HEK293 (cell line): ENCODE data around the gene ERICH4.

Experiments used
- GFI1B ChIP-seq: fragments of 450-650 bp; formaldehyde crosslinking; IDR thresholded peaks from 2 replicates; pipeline ENCODE4 v1.5.1; 2016; ENCODE audit warnings: missing biosample characterization, missing genetic modification characterization
- GLI2 ChIP-seq: fragments of 450-650 bp; formaldehyde crosslinking; IDR thresholded peaks from 2 replicates; pipeline ENCODE4; 2017; ENCODE audit warnings: missing biosample characterization, missing genetic modification characterization, low read depth, borderline replicate concordance
- KLF16 ChIP-seq: fragments of 450-650 bp; formaldehyde crosslinking; IDR thresholded peaks from 2 replicates; pipeline ENCODE4 v1.5.1; 2017; ENCODE audit warnings: missing biosample characterization, missing genetic modification characterization
- KLF9 ChIP-seq: fragments of 450-650 bp; formaldehyde crosslinking; IDR thresholded peaks from 2 replicates; pipeline ENCODE4 v1.5.1; 2016; ENCODE audit warnings: missing biosample characterization, missing genetic modification characterization, low read depth
- SCRT1 ChIP-seq: fragments of 450-650 bp; formaldehyde crosslinking; IDR thresholded peaks from 2 replicates; pipeline ENCODE4 v1.5.1; 2016; ENCODE audit warnings: missing biosample characterization, missing genetic modification characterization, borderline replicate concordance
- SP7 ChIP-seq: fragments of 450-650 bp; formaldehyde crosslinking; IDR thresholded peaks from 2 replicates; pipeline ENCODE4 v1.5.1; 2016; ENCODE audit warnings: missing biosample characterization, missing genetic modification characterization
- YY2 ChIP-seq: fragments of 450-650 bp; formaldehyde crosslinking; IDR thresholded peaks from 2 replicates; pipeline ENCODE4 v1.5.1; 2016; ENCODE audit warnings: missing biosample characterization, missing genetic modification characterization
- ZBTB20 ChIP-seq: fragments of 450-650 bp; formaldehyde crosslinking; IDR thresholded peaks from 2 replicates; pipeline ENCODE4 v1.5.1; 2016; ENCODE audit warnings: missing biosample characterization, missing genetic modification characterization
- ZBTB48 ChIP-seq: fragments of 450-650 bp; formaldehyde crosslinking; IDR thresholded peaks from 2 replicates; pipeline ENCODE4 v1.5.1; 2016; ENCODE audit warnings: missing biosample characterization, missing genetic modification characterization
- ZBTB7A ChIP-seq: fragments of 450-650 bp; formaldehyde crosslinking; IDR thresholded peaks from 2 replicates; pipeline ENCODE4 v1.5.1; 2016; ENCODE audit warnings: low read depth, missing biosample characterization, missing genetic modification characterization
- ZEB2 ChIP-seq: fragments of 450-650 bp; formaldehyde crosslinking; IDR thresholded peaks from 2 replicates; pipeline ENCODE4 v1.5.1; 2016; ENCODE audit warnings: missing biosample characterization, missing genetic modification characterization
- ZNF121 ChIP-seq: fragments of 450-650 bp; formaldehyde crosslinking; IDR thresholded peaks from 2 replicates; pipeline ENCODE4 v1.5.1; 2016; ENCODE audit warnings: missing biosample characterization, missing genetic modification characterization
- ZNF175 ChIP-seq: fragments of 450-650 bp; formaldehyde crosslinking; IDR thresholded peaks from 2 replicates; pipeline ENCODE4 v1.5.1; 2016; ENCODE audit warnings: missing biosample characterization, missing genetic modification characterization
- ZNF239 ChIP-seq: fragments of 450-650 bp; formaldehyde crosslinking; IDR thresholded peaks from 2 replicates; pipeline ENCODE4 v1.5.1; 2016; ENCODE audit warnings: missing biosample characterization, missing genetic modification characterization
- ZNF24 ChIP-seq: fragments of 450-650 bp; formaldehyde crosslinking; IDR thresholded peaks from 2 replicates; pipeline ENCODE4 v1.5.1; 2016; ENCODE audit warnings: missing biosample characterization, missing genetic modification characterization
- ZNF335 ChIP-seq: fragments of 450-650 bp; formaldehyde crosslinking; conservative IDR thresholded peaks from 2 replicates; pipeline ENCODE4 v1.5.1; 2016; ENCODE audit warnings: missing biosample characterization, missing genetic modification characterization
- ZNF354C ChIP-seq: fragments of 450-650 bp; formaldehyde crosslinking; IDR thresholded peaks from 2 replicates; pipeline ENCODE4 v1.5.1; 2016; ENCODE audit warnings: missing biosample characterization, missing genetic modification characterization, low read depth, borderline replicate concordance
- ZNF394 ChIP-seq: fragments of 450-650 bp; formaldehyde crosslinking; IDR thresholded peaks from 2 replicates; pipeline ENCODE4 v1.5.1; 2016; ENCODE audit warnings: missing biosample characterization, missing genetic modification characterization, mild to moderate bottlenecking, moderate library complexity, borderline replicate concordance
- ZNF629 ChIP-seq: fragments of 450-650 bp; formaldehyde crosslinking; IDR thresholded peaks from 2 replicates; pipeline ENCODE4 v1.5.1; 2017; ENCODE audit warnings: missing biosample characterization, missing genetic modification characterization
- ZNF664 ChIP-seq: fragments of 450-650 bp; formaldehyde crosslinking; IDR thresholded peaks from 2 replicates; pipeline ENCODE4 v1.5.1; 2016; ENCODE audit warnings: missing biosample characterization, missing genetic modification characterization
- ZNF76 ChIP-seq: fragments of 450-650 bp; formaldehyde crosslinking; IDR thresholded peaks from 2 replicates; pipeline ENCODE4; 2016; ENCODE audit warnings: low read depth, missing biosample characterization, missing genetic modification characterization, borderline replicate concordance
- TF ChIP-seq, protein P1 (sequence below): fragments of 450-650 bp; formaldehyde crosslinking; IDR thresholded peaks from 2 replicates; pipeline ENCODE4 v1.5.1; 2016; ENCODE audit warnings: missing biosample characterization, missing genetic modification characterization
- TF ChIP-seq, protein P2 (sequence below): fragments of 450-650 bp; IDR thresholded peaks from 2 replicates; pipeline ENCODE4 v1.5.1; 2018; ENCODE audit warnings: missing biosample characterization, mild to moderate bottlenecking, missing genetic modification characterization
- TF ChIP-seq, protein P3 (sequence below): fragments of 450-650 bp; formaldehyde crosslinking; IDR thresholded peaks from 2 replicates; pipeline ENCODE4 v1.5.1; 2016; ENCODE audit warnings: missing biosample characterization, missing genetic modification characterization
- TF ChIP-seq, protein P4 (sequence below): fragments of 450-650 bp; formaldehyde crosslinking; IDR thresholded peaks from 2 replicates; pipeline ENCODE4 v1.5.1; 2016; ENCODE audit warnings: missing biosample characterization, missing genetic modification characterization

ERICH4 gene

DNA sequence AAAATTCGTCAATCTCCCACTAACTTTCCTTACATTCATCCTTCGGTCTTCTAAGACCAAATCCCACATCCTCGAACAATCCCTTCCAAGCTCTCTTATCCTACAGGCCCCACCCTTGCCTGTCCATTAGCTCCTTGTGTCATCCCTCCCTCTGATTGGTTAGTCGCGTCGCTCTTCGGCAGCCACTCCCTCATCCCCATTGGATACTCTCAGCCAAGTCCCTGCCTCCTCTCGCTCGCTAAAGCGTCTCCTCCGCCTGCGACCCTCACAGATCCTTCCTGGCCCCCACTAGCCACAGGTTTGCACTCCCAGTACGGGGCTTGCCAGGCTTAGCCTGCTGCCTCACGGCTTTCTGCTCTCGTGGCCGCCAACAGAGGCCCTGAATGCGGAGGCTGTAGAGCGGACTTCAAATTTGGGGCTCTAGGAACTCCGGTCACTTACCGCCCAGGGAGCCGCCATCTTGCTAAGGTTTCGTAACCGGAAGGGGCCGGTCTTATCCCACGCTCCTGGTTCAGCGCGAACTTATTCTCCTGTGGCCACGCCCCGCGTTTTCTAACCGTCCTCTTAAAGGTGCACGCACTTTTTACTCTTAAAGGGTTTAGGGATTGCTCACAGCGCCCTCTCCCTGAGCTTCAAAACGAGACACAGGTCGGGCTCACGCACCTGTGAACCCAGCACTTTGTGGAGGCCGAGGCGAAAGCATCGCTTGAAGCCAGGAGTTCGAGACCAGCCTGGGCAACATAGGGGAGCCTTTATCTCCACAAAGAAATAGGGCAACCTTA is 3.3 kb upstream of the ERICH4 start, which contains the start of gene DMAC2 (continued):
- TF ChIP-seq, protein P1, sequence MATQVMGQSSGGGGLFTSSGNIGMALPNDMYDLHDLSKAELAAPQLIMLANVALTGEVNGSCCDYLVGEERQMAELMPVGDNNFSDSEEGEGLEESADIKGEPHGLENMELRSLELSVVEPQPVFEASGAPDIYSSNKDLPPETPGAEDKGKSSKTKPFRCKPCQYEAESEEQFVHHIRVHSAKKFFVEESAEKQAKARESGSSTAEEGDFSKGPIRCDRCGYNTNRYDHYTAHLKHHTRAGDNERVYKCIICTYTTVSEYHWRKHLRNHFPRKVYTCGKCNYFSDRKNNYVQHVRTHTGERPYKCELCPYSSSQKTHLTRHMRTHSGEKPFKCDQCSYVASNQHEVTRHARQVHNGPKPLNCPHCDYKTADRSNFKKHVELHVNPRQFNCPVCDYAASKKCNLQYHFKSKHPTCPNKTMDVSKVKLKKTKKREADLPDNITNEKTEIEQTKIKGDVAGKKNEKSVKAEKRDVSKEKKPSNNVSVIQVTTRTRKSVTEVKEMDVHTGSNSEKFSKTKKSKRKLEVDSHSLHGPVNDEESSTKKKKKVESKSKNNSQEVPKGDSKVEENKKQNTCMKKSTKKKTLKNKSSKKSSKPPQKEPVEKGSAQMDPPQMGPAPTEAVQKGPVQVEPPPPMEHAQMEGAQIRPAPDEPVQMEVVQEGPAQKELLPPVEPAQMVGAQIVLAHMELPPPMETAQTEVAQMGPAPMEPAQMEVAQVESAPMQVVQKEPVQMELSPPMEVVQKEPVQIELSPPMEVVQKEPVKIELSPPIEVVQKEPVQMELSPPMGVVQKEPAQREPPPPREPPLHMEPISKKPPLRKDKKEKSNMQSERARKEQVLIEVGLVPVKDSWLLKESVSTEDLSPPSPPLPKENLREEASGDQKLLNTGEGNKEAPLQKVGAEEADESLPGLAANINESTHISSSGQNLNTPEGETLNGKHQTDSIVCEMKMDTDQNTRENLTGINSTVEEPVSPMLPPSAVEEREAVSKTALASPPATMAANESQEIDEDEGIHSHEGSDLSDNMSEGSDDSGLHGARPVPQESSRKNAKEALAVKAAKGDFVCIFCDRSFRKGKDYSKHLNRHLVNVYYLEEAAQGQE (tag by site-specific recombination): no peak; the same call in 1 of the 2 replicates
- TF ChIP-seq ZBTB20 (tag by site-specific recombination) (peak; percentile 43; the same call in 1 of the 2 replicates), ZBTB7A (tag by site-specific recombination) (peak; percentile 73; the same call in 1 of the 2 replicates), KLF16 (tag by site-specific recombination) (peak; percentile 83), ZNF76 (tag by site-specific recombination) (peak; percentile 56; the same call in 1 of the 2 replicates), ZNF121 (no peak), ZNF175 (tag by site-specific recombination) (no peak), KLF9 (peak; percentile 69), ZNF629 (peak; percentile 74; the same call in 1 of the 2 replicates), ZNF24 (0 out of 2 replicates have a peak, but pooled peaks have one; percentile 52), ZEB2 (tag by site-specific recombination) (peak; percentile 70; the same call in 1 of the 2 replicates), SCRT1 (peak; percentile 99), ZNF335 (tag by site-specific recombination) (peak; percentile 95), GLI2 (tag by site-specific recombination) (no peak), ZBTB48 (peak; percentile 80; the same call in 1 of the 2 replicates), ZNF239 (tag by site-specific recombination) (no peak), ZNF394 (peak; percentile 74; the same call in 1 of the 2 replicates), YY2 (tag by site-specific recombination) (peak; percentile 97), ZNF664 (tag by site-specific recombination) (no peak), SP7 (tag by site-specific recombination) (peak; percentile 85), GFI1B (tag by site-specific recombination) (no peak), ZNF354C (tag by site-specific recombination) (no peak)
- TF ChIP-seq, protein P2, sequence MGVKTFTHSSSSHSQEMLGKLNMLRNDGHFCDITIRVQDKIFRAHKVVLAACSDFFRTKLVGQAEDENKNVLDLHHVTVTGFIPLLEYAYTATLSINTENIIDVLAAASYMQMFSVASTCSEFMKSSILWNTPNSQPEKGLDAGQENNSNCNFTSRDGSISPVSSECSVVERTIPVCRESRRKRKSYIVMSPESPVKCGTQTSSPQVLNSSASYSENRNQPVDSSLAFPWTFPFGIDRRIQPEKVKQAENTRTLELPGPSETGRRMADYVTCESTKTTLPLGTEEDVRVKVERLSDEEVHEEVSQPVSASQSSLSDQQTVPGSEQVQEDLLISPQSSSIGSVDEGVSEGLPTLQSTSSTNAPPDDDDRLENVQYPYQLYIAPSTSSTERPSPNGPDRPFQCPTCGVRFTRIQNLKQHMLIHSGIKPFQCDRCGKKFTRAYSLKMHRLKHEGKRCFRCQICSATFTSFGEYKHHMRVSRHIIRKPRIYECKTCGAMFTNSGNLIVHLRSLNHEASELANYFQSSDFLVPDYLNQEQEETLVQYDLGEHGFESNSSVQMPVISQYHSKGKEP (tag by site-specific recombination): no peak
- TF ChIP-seq, protein P3, sequence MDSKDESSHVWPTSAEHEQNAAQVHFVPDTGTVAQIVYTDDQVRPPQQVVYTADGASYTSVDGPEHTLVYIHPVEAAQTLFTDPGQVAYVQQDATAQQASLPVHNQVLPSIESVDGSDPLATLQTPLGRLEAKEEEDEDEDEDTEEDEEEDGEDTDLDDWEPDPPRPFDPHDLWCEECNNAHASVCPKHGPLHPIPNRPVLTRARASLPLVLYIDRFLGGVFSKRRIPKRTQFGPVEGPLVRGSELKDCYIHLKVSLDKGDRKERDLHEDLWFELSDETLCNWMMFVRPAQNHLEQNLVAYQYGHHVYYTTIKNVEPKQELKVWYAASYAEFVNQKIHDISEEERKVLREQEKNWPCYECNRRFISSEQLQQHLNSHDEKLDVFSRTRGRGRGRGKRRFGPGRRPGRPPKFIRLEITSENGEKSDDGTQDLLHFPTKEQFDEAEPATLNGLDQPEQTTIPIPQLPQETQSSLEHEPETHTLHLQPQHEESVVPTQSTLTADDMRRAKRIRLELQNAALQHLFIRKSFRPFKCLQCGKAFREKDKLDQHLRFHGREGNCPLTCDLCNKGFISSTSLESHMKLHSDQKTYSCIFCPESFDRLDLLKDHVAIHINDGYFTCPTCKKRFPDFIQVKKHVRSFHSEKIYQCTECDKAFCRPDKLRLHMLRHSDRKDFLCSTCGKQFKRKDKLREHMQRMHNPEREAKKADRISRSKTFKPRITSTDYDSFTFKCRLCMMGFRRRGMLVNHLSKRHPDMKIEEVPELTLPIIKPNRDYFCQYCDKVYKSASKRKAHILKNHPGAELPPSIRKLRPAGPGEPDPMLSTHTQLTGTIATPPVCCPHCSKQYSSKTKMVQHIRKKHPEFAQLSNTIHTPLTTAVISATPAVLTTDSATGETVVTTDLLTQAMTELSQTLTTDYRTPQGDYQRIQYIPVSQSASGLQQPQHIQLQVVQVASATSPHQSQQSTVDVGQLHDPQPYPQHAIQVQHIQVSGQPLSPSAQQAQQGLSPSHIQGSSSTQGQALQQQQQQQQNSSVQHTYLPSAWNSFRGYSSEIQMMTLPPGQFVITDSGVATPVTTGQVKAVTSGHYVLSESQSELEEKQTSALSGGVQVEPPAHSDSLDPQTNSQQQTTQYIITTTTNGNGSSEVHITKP (tag by site-specific recombination): peak; percentile 78
- TF ChIP-seq, protein P4, sequence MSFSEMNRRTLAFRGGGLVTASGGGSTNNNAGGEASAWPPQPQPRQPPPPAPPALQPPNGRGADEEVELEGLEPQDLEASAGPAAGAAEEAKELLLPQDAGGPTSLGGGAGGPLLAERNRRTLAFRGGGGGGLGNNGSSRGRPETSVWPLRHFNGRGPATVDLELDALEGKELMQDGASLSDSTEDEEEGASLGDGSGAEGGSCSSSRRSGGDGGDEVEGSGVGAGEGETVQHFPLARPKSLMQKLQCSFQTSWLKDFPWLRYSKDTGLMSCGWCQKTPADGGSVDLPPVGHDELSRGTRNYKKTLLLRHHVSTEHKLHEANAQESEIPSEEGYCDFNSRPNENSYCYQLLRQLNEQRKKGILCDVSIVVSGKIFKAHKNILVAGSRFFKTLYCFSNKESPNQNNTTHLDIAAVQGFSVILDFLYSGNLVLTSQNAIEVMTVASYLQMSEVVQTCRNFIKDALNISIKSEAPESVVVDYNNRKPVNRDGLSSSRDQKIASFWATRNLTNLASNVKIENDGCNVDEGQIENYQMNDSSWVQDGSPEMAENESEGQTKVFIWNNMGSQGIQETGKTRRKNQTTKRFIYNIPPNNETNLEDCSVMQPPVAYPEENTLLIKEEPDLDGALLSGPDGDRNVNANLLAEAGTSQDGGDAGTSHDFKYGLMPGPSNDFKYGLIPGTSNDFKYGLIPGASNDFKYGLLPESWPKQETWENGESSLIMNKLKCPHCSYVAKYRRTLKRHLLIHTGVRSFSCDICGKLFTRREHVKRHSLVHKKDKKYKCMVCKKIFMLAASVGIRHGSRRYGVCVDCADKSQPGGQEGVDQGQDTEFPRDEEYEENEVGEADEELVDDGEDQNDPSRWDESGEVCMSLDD (tag by site-specific recombination): 0 out of 2 replicates have a peak, but pooled peaks have one; percentile 32
